AG04449 (cell line): ENCODE data around the gene KIFC3.
"Not testable (repeated sequence)": the region's sequence is repeated elsewhere in the genome, so short reads cannot be mapped to it uniquely, and the experiment has no call there.

Experiments
- CTCF ChIA-PET: fragments of 350-600 bp; formaldehyde crosslinking; extraction: SDS; loops from one replicate; lab custom pipeline; 2021; ENCODE audit warnings: antibody characterized with exemption; lab: Yijun Ruan, JAX
- POLR2A ChIA-PET: fragments of 400-600, 350-600 bp; formaldehyde crosslinking; extraction: SDS; loops from one replicate; lab custom pipeline; 2020; ENCODE audit warnings: antibody characterized with exemption, inconsistent platforms; lab: Yijun Ruan, JAX
- DNase-seq: peaks from one replicate; pipeline ENCODE4 v3.0.0-alpha.2; 2010; ENCODE audit warnings: low read depth, low spot score
- H3K4me3 ChIP-seq: 2 replicates; pipeline ENCODE4 v1.5.1; 2011; ENCODE audit warnings: low read depth, mild to moderate bottlenecking, control low read depth, low read length
- CTCF ChIP-seq: IDR thresholded peaks from one replicate; pipeline ENCODE4 v1.5.1; 2011; ENCODE audit warnings: mild to moderate bottlenecking, moderate library complexity, low read length, control low read depth, inconsistent platforms; ENCODE audit not compliant: insufficient read depth; ENCODE audit errors: missing control alignments

The KIFC3 gene

GRCh38 chr16:57843400-57843799 lies 41.1 kb upstream of the KIFC3 start:
- TF ChIP-seq CTCF = no peak
- no peak for DNase-seq
- H3K4me3 ChIP-seq = no peak overlapping the region
- ChIA-PET CTCF (no interaction called here), POLR2A (no interaction called here)

GRCh38 chr16:57842601-57843000 lies 40.3 kb upstream of the KIFC3 start:
- H3K4me3 ChIP-seq = no peak overlapping the region
- ChIA-PET CTCF (no interaction called here), POLR2A (no interaction called here)
- no peak for DNase-seq
- no peak for TF ChIP-seq CTCF

GRCh38 chr16:57840833-57841232 lies 38.5 kb upstream of the KIFC3 start:
- H3K4me3 ChIP-seq = no peak overlapping the region
- no peak for TF ChIP-seq CTCF
- ChIA-PET CTCF (interaction anchor here (0.6 to 1.2 kb wide), 3 partner anchors 21 to 217 kb away, joined by 3 to 5 read pairs (median 5); no protein-coding TSS in a partner anchor), POLR2A (no interaction called here)
- DNase-seq = no peak

GRCh38 chr16:57838161-57838560 lies 35.9 kb upstream of the KIFC3 start:
- ChIA-PET POLR2A (no interaction called here), CTCF (interaction anchor here (0.8 to 1.9 kb wide), 3 partner anchors 11 to 68 kb away, joined by 3 to 4 read pairs (median 4); no protein-coding TSS in a partner anchor)
- no peak for TF ChIP-seq CTCF
- no peak overlapping the region for H3K4me3 ChIP-seq
- no peak for DNase-seq

- ChIA-PET POLR2A (no interaction called here), CTCF (interaction anchor here (1.1 to 1.9 kb wide), 2 partner anchors 21 to 69 kb away, joined by 3 to 4 read pairs; no protein-coding TSS in a partner anchor)
- DNase-seq = no peak
Measured at GRCh38 chr16:57837305-57838125, 35.2 kb upstream of the KIFC3 start.

GRCh38 chr16:57835439-57835838 lies 33.1 kb upstream of the KIFC3 start:
- H3K4me3 ChIP-seq, POLR2A ChIA-PET, DNase-seq: not testable (repeated sequence)
- CTCF ChIA-PET = interaction anchor here (1.2 kb wide), 1 partner anchor 78 kb away, joined by 3 read pairs; no protein-coding TSS in a partner anchor

More at GRCh38 chr16:57837305-57838125, 35.2 kb upstream of the KIFC3 start:
- no peak for TF ChIP-seq CTCF
- no peak overlapping the region for H3K4me3 ChIP-seq
